Fibroblast of lung (primary cell): ENCODE data around the gene MTURN. TPM values are rescaled to one million over a fixed set of nuclear protein-coding genes. Genes with fewer than 3 reads are reported as not detected.

Experiments used
- DNase-seq, 2 donors: peaks; one replicate each; pipeline versions ENCODE4 v3.0.0 to v3.0.0-alpha.2; 2010; ENCODE audit warnings: low read depth in 2 of 2
- H2AFZ ChIP-seq: 2 replicates; pipeline ENCODE4 v1.5.1; 2012; ENCODE audit warnings: low read length, control low read depth, inconsistent platforms
- H3K27ac ChIP-seq: 2 replicates; pipeline ENCODE4 v1.5.1; 2011; ENCODE audit warnings: low read length, control low read depth; ENCODE audit not compliant: insufficient read depth
- H3K27me3 ChIP-seq: 2 replicates; pipeline ENCODE4 v1.5.1; 2011; ENCODE audit warnings: mild to moderate bottlenecking, low read length; ENCODE audit not compliant: control insufficient read depth, insufficient read depth
- H3K36me3 ChIP-seq: 2 replicates; pipeline ENCODE4 v1.5.1; 2011; ENCODE audit warnings: low read length; ENCODE audit not compliant: control insufficient read depth, insufficient read depth
- H3K4me1 ChIP-seq: 2 replicates; pipeline ENCODE4 v1.5.1; 2011; ENCODE audit warnings: low read length; ENCODE audit not compliant: control insufficient read depth, insufficient read depth; ENCODE audit errors: extremely low read depth
- H3K4me2 ChIP-seq: 2 replicates; pipeline ENCODE4 v1.5.1; 2011; ENCODE audit warnings: low read length, control low read depth; ENCODE audit not compliant: insufficient read depth; ENCODE audit errors: extremely low read depth
- H3K4me3 ChIP-seq, 4 experiments: fragments of 200-600 bp in 1 of 4; sonication (generic) in 1 of 4; replicated peaks in 1 of 4; 2 replicates each; pipeline ENCODE4 v1.5.1; 2011 to 2016; ENCODE audit warnings: low read length in 4 of 4, low read depth in 3 of 4, mild to moderate bottlenecking in 3 of 4, control low read depth in 2 of 4, inconsistent platforms in 1 of 4, mixed read lengths in 1 of 4; ENCODE audit not compliant: insufficient read depth in 1 of 4; ENCODE audit errors: control extremely low read depth in 1 of 4
- H3K79me2 ChIP-seq: 2 replicates; pipeline ENCODE4 v1.5.1; 2012; ENCODE audit warnings: mild to moderate bottlenecking, low read length, inconsistent platforms; ENCODE audit not compliant: control insufficient read depth, insufficient read depth
- H3K9ac ChIP-seq: 2 replicates; pipeline ENCODE4 v1.5.1; 2011; ENCODE audit warnings: mild to moderate bottlenecking, low read length, control low read depth; ENCODE audit not compliant: insufficient read depth
- H3K9me3 ChIP-seq: 2 replicates; pipeline ENCODE4 v1.5.1; 2012; ENCODE audit warnings: low read depth, low read length; ENCODE audit not compliant: control insufficient read depth, insufficient read depth
- H4K20me1 ChIP-seq: 2 replicates; pipeline ENCODE4 v1.5.1; 2011; ENCODE audit warnings: low read length; ENCODE audit not compliant: control insufficient read depth, insufficient read depth; ENCODE audit errors: extremely low read depth
- EZH2 ChIP-seq: IDR thresholded peaks from 2 replicates; pipeline ENCODE4 v1.5.1; 2012; ENCODE audit warnings: low read length, control low read depth, mild to moderate bottlenecking; ENCODE audit errors: missing control alignments
- polyA plus RNA-seq, 2 donors: library from polyadenylated mRNA; depleted of rRNA in 1 of 2; stranded (reverse) in 1 of 2; unstranded in 1 of 2; fragments of >200 nt; gene quantifications; 2 replicates each; pipeline ENCODE4 v1.2.1, GENCODE V29; 2011 to 2012; ENCODE audit warnings: missing spikeins in 1 of 2
- total RNA-seq: library from RNA; depleted of rRNA; stranded (reverse); fragments of >200 nt; gene quantifications from 2 replicates; pipeline ENCODE4 v1.2.1, GENCODE V29; 2014
- TF ChIP-seq, protein P1 (sequence below), 2 donors: IDR thresholded peaks in 1 of 2; conservative IDR thresholded peaks in 1 of 2; 1 replicate in 1 of 2; 2 replicates in 1 of 2; pipeline ENCODE4 v1.5.1; 2011 to 2012; ENCODE audit warnings: low read length in 2 of 2, control low read depth in 1 of 2, inconsistent platforms in 1 of 2, low read depth in 1 of 2, mild to moderate bottlenecking in 1 of 2

The MTURN gene
- total and polyA plus RNA-seq, 2 donors (not counting 1 experiment from before 2014, with no cell fraction given) = 7.1 to 12.9 TPM

DNA sequence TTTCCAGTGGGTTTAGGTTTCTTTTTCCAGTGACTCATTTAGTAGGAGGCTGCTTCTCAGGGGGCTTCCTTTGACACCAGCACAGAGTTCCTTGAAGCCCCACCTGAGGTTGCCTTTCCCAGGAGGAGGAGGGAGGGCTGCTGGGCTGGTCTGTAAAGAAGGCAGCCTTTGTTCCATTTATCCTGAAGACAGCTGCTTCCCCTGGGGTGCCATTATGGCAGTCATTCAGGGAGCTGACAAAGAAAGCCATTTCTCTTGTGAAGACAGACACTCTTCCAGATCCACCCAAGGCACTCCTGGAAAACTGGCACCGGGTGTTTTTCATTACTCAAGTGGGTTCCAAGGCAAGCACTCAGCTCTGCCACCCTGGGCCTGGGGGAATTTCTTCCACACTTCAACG is 54.0 kb downstream of the MTURN start:
- Histone ChIP-seq H3K4me3 (no peak overlapping the region), H3K27ac (no peak overlapping the region), H3K79me2 (no peaks in the 10 kb centered on the region), H3K36me3 (no peaks in the 10 kb centered on the region), H2AFZ (no peak overlapping the region), H3K27me3 (no peaks in the 10 kb centered on the region), H3K9ac (no peak overlapping the region), H3K9me3 (no peaks in the 10 kb centered on the region), H3K4me2 (no peak overlapping the region), H4K20me1 (no peaks in the 10 kb centered on the region), H3K4me1 (no peaks in the 10 kb centered on the region)
- DNase-seq = no peak
- TF ChIP-seq, protein P1, sequence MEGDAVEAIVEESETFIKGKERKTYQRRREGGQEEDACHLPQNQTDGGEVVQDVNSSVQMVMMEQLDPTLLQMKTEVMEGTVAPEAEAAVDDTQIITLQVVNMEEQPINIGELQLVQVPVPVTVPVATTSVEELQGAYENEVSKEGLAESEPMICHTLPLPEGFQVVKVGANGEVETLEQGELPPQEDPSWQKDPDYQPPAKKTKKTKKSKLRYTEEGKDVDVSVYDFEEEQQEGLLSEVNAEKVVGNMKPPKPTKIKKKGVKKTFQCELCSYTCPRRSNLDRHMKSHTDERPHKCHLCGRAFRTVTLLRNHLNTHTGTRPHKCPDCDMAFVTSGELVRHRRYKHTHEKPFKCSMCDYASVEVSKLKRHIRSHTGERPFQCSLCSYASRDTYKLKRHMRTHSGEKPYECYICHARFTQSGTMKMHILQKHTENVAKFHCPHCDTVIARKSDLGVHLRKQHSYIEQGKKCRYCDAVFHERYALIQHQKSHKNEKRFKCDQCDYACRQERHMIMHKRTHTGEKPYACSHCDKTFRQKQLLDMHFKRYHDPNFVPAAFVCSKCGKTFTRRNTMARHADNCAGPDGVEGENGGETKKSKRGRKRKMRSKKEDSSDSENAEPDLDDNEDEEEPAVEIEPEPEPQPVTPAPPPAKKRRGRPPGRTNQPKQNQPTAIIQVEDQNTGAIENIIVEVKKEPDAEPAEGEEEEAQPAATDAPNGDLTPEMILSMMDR (conservative IDR thresholded peaks at IDR 0.05 in 1 of 2, IDR thresholded peaks at IDR 0.05 in 1 of 2; ENCODE audit: low read depth in 1 of 2, low read length in 2 of 2) = no peak
- TF ChIP-seq EZH2 = no peak

- Histone ChIP-seq H3K27me3 (no peaks in the 10 kb centered on the region), H3K36me3 (no peaks in the 10 kb centered on the region), H4K20me1 (no peaks in the 10 kb centered on the region), H3K79me2 (no peaks in the 10 kb centered on the region), H3K27ac (no peak overlapping the region), H3K4me2 (no peak overlapping the region), H3K9ac (no peak overlapping the region), H3K4me3 (no peak overlapping the region), H3K4me1 (no peaks in the 10 kb centered on the region), H3K9me3 (no peaks in the 10 kb centered on the region), H2AFZ (no peak overlapping the region)
- TF ChIP-seq, protein P1 (conservative IDR thresholded peaks at IDR 0.05 in 1 of 2, IDR thresholded peaks at IDR 0.05 in 1 of 2; ENCODE audit: low read depth in 1 of 2, low read length in 2 of 2) = no peak
- TF ChIP-seq EZH2 = no peak
- no peak for DNase-seq
These were observed 57.0 kb downstream of the MTURN start for GRCh38 chr7:30191809-30192208.

GRCh38 chr7:30193336-30193943 is 58.7 kb downstream of the MTURN start:
- no peaks in the 10 kb centered on the region for H3K27me3 ChIP-seq
- no peak overlapping the region for H3K27ac ChIP-seq
- H3K4me1 ChIP-seq = no peaks in the 10 kb centered on the region
- H4K20me1 ChIP-seq = no peaks in the 10 kb centered on the region
- H3K79me2 ChIP-seq = no peaks in the 10 kb centered on the region
- H3K4me2 ChIP-seq = no peak overlapping the region
- TF ChIP-seq, protein P1 (conservative IDR thresholded peaks at IDR 0.05 in 1 of 2, IDR thresholded peaks at IDR 0.05 in 1 of 2; ENCODE audit: low read depth in 1 of 2, low read length in 2 of 2) = no peak
- TF ChIP-seq EZH2 = no peak
- no peak overlapping the region for H2AFZ ChIP-seq
- no peak for DNase-seq
- no peak overlapping the region for H3K4me3 ChIP-seq
- H3K9ac ChIP-seq = no peak overlapping the region
- H3K36me3 ChIP-seq = no peaks in the 10 kb centered on the region
- no peaks in the 10 kb centered on the region for H3K9me3 ChIP-seq
